GM12875 (cell line): Measurements from ENCODE around the gene NFATC1.

Experiments
- H3K4me3 ChIP-seq: one replicate; pipeline ENCODE4 v1.5.1; 2011; ENCODE audit warnings: low read depth, low read length, control low read depth
- CTCF ChIP-seq: IDR thresholded peaks from 2 replicates; pipeline ENCODE4 v1.5.1; 2011; ENCODE audit warnings: low read depth, mild to moderate bottlenecking, control low read depth, inconsistent platforms, low read length, moderate library complexity, borderline replicate concordance; ENCODE audit not compliant: insufficient read depth

NFATC1 gene

GRCh38 chr18:79388043-79388442 is 7.7 kb upstream of the NFATC1 start:
- no peak for TF ChIP-seq CTCF
- H3K4me3 ChIP-seq, result no peak overlapping the region

- H3K4me3 ChIP-seq, result no peak overlapping the region
- no peak for TF ChIP-seq CTCF
These were observed 6.0 kb upstream of the NFATC1 start for GRCh38 chr18:79389689-79390088.

- no peak for TF ChIP-seq CTCF
- H3K4me3 ChIP-seq, result no peak overlapping the region
These were observed 3.5 kb upstream of the NFATC1 start for GRCh38 chr18:79392226-79392625.

GRCh38 chr18:79393181-79393634 is 2.5 kb upstream of the NFATC1 start:
- TF ChIP-seq CTCF, result no peak
- no peak overlapping the region for H3K4me3 ChIP-seq

- H3K4me3 ChIP-seq, result peak overlapping the region; percentile 41
These were observed 1.8 kb upstream of the NFATC1 start for GRCh38 chr18:79393635-79394533.

GRCh38 chr18:79394534-79395307 is 1.0 kb upstream of the NFATC1 start:
- TF ChIP-seq CTCF, result no peak

More at GRCh38 chr18:79393635-79394533, 1.8 kb upstream of the NFATC1 start:
- no peak for TF ChIP-seq CTCF

More at GRCh38 chr18:79394534-79395307, 1.0 kb upstream of the NFATC1 start:
- peak overlapping the region; percentile 37 for H3K4me3 ChIP-seq
